Breast epithelium (tissue), 4 donors: ENCODE results near the gene RELN. TPM values are rescaled to one million over a fixed set of nuclear protein-coding genes. Genes with fewer than 3 reads are reported as not detected.
"Not testable (repeated sequence)": the region's sequence is repeated elsewhere in the genome, so short reads cannot be mapped to it uniquely, and the experiment has no call there.

Experiments
- DNase-seq, 2 donors: peaks; one replicate each; pipeline ENCODE4 v3.0.0-alpha.2; 2019; ENCODE audit warnings: low spot score in 2 of 2
- H3K27ac ChIP-seq, 2 donors: fragments of 200-600 bp; sonication (generic) in 1 of 2; one replicate each; pipeline ENCODE4 v1.5.1; 2016 to 2019; ENCODE audit warnings: mild to moderate bottlenecking in 1 of 2
- H3K27me3 ChIP-seq, 2 donors: fragments of 200-600 bp; sonication (generic) in 1 of 2; one replicate each; pipeline versions ENCODE4 v1.5.1 to v1.6.0; 2017 to 2019; ENCODE audit warnings: control low read depth in 1 of 2, mild to moderate bottlenecking in 1 of 2
- H3K36me3 ChIP-seq: fragments of 200-600 bp; one replicate; pipeline ENCODE4 v1.5.1; 2019
- H3K4me1 ChIP-seq, 2 donors: fragments of 200-600 bp; sonication (generic); one replicate each; pipeline ENCODE4 v1.5.1; 2016 to 2019; ENCODE audit warnings: control low read depth in 1 of 2
- H3K4me3 ChIP-seq, 3 donors: fragments of 200-600 bp; sonication (generic); 1 replicate in 2 of 3; 2 replicates in 1 of 3; pipeline ENCODE4 v1.5.1; 2016 to 2019; ENCODE audit warnings: mild to moderate bottlenecking in 3 of 3, moderate library complexity in 2 of 3
- H3K9me3 ChIP-seq, 2 donors: fragments of 200-600 bp; sonication (generic) in 1 of 2; one replicate each; pipeline ENCODE4 v1.5.1; 2016 to 2019; ENCODE audit warnings: control low read depth in 1 of 2
- POLR2A ChIP-seq: fragments of 450-650 bp; IDR thresholded peaks from one replicate; pipeline ENCODE4 v1.6.1; 2016; ENCODE audit warnings: antibody characterized with exemption, mild to moderate bottlenecking, moderate library complexity
- POLR2AphosphoS5 ChIP-seq, 3 donors: sonication (generic); formaldehyde crosslinking; IDR thresholded peaks; one replicate each; pipeline ENCODE4 v1.6.1; 2017; ENCODE audit warnings: antibody characterized with exemption in 3 of 3
- intact Hi-C: fragments of 100-400 bp; cut with DNase I; formaldehyde crosslinking; loops from one replicate; pipeline ENCODE4 v1.15.1; 2023; ENCODE audit warnings: low total_unique reads
- total RNA-seq, 3 donors: library from RNA; depleted of rRNA; stranded (reverse); fragments of >200 nt; gene quantifications; one replicate each; pipeline ENCODE4 v1.1.0, GENCODE V29; 2016
- TF ChIP-seq, protein P1 (sequence below), 3 donors: fragments of 450-650 bp; IDR thresholded peaks; one replicate each; pipeline ENCODE4 v1.5.1; 2016 to 2017; ENCODE audit warnings: antibody characterized with exemption in 3 of 3, mild to moderate bottlenecking in 3 of 3, moderate library complexity in 3 of 3

RELN gene
- total RNA-seq, 3 donors from 2014 or later = 3.0 to 9.8 (median 4.5) TPM

DNA sequence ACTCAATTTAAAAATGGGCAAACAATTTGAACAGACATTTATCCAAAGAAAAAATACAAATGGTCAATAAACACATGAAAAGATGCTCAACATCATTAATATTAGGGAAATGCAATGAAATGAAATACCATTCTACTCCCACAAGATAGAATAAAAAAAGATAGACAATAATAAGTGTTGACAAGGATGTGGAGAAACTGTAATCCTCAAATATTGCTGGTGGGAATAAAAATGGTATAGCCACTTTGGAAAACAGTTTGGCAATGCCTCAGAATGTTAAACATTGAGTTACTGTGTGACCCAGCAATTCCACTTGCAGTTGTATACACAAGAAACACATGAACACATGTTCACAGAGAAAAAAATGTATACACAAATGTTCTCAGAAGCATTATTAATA, 197.6 kb downstream of the RELN start:
- H3K27me3 ChIP-seq = no peaks in the 10 kb centered on the region
- no peak for DNase-seq
- H3K27ac ChIP-seq = no peak overlapping the region
- no peaks in the 10 kb centered on the region for H3K4me1 ChIP-seq
- H3K9me3 ChIP-seq = peaks cover 0 to 14% of the 10 kb centered on the region in 2 donors
- H3K4me3 ChIP-seq = no peak overlapping the region
- TF ChIP-seq POLR2AphosphoS5 (IDR thresholded peaks at IDR 0.05) (no peak), POLR2A (no peak)
- TF ChIP-seq, protein P1, sequence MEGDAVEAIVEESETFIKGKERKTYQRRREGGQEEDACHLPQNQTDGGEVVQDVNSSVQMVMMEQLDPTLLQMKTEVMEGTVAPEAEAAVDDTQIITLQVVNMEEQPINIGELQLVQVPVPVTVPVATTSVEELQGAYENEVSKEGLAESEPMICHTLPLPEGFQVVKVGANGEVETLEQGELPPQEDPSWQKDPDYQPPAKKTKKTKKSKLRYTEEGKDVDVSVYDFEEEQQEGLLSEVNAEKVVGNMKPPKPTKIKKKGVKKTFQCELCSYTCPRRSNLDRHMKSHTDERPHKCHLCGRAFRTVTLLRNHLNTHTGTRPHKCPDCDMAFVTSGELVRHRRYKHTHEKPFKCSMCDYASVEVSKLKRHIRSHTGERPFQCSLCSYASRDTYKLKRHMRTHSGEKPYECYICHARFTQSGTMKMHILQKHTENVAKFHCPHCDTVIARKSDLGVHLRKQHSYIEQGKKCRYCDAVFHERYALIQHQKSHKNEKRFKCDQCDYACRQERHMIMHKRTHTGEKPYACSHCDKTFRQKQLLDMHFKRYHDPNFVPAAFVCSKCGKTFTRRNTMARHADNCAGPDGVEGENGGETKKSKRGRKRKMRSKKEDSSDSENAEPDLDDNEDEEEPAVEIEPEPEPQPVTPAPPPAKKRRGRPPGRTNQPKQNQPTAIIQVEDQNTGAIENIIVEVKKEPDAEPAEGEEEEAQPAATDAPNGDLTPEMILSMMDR (IDR thresholded peaks at IDR 0.05) = no peak
- intact Hi-C loops = no loop called here
- H3K36me3 ChIP-seq = no peaks in the 10 kb centered on the region

DNA sequence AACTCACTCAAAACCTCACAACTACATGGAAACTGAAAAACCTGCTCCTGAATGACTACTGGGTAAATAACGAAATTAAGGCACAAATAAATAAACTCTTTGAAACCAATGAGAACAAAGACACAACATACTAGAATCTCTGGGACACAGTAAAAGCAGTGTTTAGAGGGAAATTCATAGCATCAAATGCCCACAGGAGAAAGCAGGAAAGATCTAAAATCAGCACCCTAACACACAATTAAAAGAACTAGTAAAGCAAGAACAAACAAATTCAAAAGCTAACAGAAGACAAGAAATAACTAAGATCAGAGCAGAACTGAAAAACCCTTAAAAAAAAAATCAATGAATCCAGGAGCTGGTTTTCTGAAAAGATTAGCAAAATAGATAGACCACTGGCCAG, 202.4 kb downstream of the RELN start:
- H3K27me3 ChIP-seq, H3K4me3 ChIP-seq, H3K27ac ChIP-seq, DNase-seq, intact Hi-C loops, H3K36me3 ChIP-seq, H3K4me1 ChIP-seq: not testable (repeated sequence)
- H3K9me3 ChIP-seq = peaks cover 0 to 13% of the 10 kb centered on the region in 2 donors

DNA sequence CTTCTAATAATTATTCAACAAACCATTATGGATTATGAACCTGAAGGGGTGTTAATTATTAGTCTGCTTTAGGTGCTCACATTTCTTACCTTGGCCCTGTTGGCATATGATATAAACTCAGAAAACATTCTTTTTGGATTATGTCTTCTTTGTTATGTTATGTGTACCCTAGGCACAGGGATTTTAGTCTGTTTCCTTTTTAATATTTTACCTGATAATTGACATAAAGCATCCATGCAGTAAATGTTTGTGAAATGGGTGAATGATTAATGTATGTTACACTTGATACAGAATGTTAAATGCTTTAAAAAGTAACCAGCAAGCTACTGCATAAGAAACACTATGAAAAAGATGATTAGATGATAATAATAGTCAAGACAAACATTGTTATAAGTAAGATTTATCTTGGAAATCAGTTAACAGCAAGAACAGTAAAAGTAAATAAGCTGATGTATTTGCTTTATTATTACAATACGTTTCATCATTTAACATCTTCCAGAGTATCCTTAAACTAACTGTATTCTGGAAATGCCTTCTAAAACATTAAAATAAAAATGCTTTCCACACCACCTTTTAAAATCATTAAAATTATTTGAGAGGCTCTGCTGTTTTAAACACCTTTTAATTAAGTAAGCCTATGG, 204.7 kb downstream of the RELN start:
- Histone ChIP-seq H3K4me3 (no peak overlapping the region), H3K27ac (no peak overlapping the region), H3K9me3 (no peaks in the 10 kb centered on the region), H3K27me3 (no peaks in the 10 kb centered on the region), H3K36me3 (no peaks in the 10 kb centered on the region), H3K4me1 (no peaks in the 10 kb centered on the region)
- TF ChIP-seq, protein P1 (IDR thresholded peaks at IDR 0.05) = no peak
- TF ChIP-seq POLR2A (no peak), POLR2AphosphoS5 (IDR thresholded peaks at IDR 0.05) (no peak)
- DNase-seq = no peak
- intact Hi-C loops = no loop called here

DNA sequence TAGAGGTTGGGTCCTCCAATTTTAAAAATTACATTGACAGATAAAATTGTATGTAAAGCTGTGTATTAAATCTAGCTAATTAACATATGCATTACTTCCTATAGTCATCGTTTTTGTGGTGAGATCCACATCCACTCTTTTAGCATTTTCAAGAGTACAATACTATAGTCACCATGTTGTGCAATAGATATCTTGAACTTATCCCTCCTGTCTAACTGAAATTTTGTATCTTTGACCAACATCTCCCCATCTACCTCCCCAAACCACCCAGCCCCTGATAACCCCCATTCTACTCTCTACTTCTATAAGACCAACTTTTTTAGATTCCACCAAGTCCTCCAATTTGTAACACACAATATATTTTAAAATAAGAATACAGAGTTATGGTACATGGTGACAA, 208.0 kb downstream of the RELN start:
- H3K27ac ChIP-seq = no peak overlapping the region
- H3K4me1 ChIP-seq = no peaks in the 10 kb centered on the region
- H3K27me3 ChIP-seq = no peaks in the 10 kb centered on the region
- TF ChIP-seq, protein P1 (IDR thresholded peaks at IDR 0.05) = no peak
- TF ChIP-seq POLR2AphosphoS5 (IDR thresholded peaks at IDR 0.05) (no peak), POLR2A (no peak)
- DNase-seq = no peak
- no peaks in the 10 kb centered on the region for H3K9me3 ChIP-seq
- no peak overlapping the region for H3K4me3 ChIP-seq
- intact Hi-C loops = no loop called here
- no peaks in the 10 kb centered on the region for H3K36me3 ChIP-seq

DNA sequence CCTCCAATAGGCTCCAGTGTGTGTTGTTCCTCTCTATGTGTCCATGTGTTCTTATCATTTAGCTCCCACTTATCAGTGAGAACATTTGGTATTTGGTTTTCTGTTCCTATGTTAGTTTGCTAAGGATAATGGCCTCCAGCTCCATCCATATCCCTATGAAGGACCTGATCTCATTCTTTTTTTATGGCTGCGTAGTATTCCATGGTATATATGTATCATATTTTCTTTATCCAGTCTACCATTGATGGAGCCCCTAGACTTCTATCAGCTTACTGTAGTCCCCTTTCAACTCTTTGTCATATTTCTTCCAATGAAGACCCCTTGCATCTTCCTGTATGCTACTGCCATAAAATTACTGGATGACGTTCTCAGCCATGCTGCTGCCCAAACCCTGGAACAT, 208.9 kb downstream of the RELN start:
- H3K27ac ChIP-seq, H3K4me1 ChIP-seq, H3K27me3 ChIP-seq, H3K36me3 ChIP-seq, H3K4me3 ChIP-seq, H3K9me3 ChIP-seq, intact Hi-C loops, DNase-seq: not testable (repeated sequence)

DNA sequence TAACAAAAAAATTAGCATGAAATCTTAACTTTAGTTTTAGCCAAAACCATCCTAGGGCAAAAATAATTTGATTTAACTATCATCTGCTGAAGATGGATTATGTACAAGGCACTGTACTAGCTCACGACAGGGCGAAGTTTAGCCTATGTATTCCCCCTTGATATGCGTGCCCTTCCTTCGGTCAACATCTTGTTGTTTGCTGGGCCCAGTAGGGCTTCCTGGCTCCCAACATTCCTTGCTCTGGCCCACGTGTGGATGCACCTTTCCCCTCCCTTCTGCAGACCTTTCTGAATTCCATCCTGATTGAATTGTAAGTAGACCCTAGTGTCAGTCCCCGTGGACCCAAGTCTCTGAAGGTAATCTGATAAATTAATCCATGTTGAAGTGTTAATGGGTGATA, 212.0 kb downstream of the RELN start:
- H3K4me3 ChIP-seq = no peak overlapping the region
- H3K36me3 ChIP-seq = no peaks in the 10 kb centered on the region
- TF ChIP-seq POLR2AphosphoS5 (IDR thresholded peaks at IDR 0.05) = no peak
- TF ChIP-seq POLR2A = no peak
- TF ChIP-seq, protein P1 (IDR thresholded peaks at IDR 0.05) = no peak
- DNase-seq = no peak
- no peaks in the 10 kb centered on the region for H3K9me3 ChIP-seq
- no peaks in the 10 kb centered on the region for H3K4me1 ChIP-seq
- no peaks in the 10 kb centered on the region for H3K27me3 ChIP-seq
- no peak overlapping the region for H3K27ac ChIP-seq
- intact Hi-C loops = no loop called here
